HG03442 (cell line): Measurements from ENCODE around the gene TUT1.
"Not testable (repeated sequence)": the region's sequence is repeated elsewhere in the genome, so short reads cannot be mapped to it uniquely, and the experiment has no call there.

Source experiments
- ATAC-seq: cut with Tn5 transposase; IDR thresholded peaks from one replicate; pipeline ENCODE4 v1.9.1; 2021; ENCODE audit warnings: mild to moderate bottlenecking, moderate library complexity; ENCODE audit not compliant: unreplicated experiment

The TUT1 gene

DNA sequence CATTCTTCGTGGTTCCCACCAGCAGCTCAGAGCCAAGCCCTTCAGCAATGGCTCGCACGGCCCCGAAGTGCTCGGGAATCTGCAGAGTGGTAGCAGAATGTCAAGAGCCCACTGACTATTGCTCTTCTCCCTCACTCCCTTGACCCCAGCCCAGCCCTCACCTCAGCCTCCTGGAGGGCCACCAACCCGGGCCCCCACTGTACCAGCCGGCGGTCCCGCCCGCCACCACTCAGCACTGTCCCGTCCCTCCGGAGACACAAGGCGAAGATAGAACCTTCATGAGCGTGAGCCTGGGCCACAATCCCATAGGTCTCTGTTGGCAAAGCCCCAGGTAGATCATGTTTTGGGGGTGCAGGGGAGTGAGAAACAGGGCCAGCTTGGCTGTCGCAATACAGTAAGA, 14.6 kb upstream of the TUT1 start:
- no peak for ATAC-seq

DNA sequence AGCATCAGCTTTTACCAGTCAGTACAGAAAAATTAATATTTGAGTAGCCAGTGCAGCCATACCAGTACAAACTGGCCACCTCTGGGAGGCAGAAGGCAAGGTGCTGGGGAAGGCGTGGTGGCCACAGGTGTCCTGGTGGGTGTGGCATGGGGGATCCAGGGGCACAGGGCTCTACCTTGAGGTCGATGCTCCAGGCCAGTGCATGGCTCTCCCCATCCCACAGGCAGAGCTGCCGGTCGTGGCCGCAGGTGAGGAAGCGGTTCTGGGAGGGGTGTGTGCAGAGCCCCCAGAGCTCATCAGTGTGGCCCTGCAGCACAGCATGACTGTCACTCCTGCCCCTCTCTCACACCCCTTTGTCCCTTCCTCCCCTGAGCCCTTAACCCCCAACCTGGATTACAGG, 14.1 kb upstream of the TUT1 start:
- ATAC-seq = no peak

DNA sequence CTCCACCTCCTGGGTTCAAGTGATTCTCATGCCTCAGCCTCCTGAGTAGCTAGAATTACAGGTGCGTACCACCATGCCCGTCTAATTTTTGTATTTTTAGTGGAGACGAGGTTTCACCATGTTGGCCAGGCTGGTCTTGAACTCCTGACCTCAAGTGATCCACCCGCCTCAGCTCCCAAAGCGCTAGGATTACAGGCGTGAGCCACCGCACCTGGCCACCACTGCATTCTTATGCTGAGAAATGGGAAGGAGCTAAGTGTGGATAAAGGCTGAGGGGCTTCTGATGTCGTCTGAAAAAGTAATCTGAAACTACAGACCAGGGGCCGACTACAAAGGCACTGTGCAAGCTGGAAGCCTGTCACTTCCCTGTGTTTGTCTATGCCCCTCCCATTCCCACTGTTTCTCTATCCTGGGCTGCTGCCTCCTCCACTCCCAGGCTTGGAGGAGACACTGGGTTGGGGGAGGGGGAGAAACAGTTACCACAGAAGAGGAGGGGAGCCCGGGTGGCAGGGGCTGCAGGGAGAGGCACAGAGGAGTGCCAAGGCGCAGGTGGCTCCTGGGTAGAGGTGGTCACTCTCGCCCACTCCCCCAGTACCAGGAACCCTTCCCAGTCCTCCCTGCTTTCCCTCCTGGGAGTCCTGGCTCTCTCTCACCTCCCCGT, 13.3 kb upstream of the TUT1 start:
- no peak for ATAC-seq

DNA sequence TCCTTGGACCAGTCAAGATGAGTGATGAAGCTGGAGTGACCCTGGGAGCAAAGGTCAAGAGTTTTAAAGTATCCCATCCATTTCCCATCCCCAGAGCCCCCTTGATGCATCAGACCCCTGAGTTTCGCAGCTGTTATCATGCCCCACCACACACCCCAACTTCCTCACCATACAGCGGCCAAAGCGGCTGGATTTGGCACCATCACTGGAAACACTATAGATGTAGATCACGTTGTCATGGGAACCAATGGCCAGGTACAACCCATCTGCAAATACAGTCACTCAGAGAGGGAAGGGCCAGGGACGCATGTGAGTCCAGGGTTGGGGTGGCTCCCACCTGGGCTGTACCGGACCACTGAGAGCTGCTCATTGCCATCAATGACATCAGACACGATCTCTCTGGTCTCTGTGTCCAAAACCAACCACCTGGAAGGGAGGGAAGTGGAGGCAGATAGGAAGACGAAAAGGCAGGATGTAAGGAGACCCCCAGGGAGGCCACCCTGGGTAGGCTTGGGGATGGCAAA, 12.5 kb upstream of the TUT1 start:
- ATAC-seq = no peak

DNA sequence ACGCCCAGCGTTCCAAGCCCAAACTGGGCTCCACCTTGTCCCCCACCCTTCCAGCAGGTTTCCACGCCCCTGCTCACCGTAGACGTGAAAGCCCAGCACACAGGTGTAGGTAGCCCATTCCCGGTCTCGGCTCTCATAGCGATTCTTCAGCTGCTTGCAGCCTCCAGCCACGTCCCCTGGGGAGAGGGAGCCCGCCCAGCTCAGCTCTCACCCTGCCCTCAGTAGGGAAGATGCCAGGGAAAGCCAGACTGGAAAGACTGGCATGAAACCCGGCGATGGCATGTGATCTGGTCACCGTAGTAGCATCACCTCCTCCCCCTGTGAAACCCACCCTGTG, 11.7 kb upstream of the TUT1 start:
- ATAC-seq = no peak

DNA sequence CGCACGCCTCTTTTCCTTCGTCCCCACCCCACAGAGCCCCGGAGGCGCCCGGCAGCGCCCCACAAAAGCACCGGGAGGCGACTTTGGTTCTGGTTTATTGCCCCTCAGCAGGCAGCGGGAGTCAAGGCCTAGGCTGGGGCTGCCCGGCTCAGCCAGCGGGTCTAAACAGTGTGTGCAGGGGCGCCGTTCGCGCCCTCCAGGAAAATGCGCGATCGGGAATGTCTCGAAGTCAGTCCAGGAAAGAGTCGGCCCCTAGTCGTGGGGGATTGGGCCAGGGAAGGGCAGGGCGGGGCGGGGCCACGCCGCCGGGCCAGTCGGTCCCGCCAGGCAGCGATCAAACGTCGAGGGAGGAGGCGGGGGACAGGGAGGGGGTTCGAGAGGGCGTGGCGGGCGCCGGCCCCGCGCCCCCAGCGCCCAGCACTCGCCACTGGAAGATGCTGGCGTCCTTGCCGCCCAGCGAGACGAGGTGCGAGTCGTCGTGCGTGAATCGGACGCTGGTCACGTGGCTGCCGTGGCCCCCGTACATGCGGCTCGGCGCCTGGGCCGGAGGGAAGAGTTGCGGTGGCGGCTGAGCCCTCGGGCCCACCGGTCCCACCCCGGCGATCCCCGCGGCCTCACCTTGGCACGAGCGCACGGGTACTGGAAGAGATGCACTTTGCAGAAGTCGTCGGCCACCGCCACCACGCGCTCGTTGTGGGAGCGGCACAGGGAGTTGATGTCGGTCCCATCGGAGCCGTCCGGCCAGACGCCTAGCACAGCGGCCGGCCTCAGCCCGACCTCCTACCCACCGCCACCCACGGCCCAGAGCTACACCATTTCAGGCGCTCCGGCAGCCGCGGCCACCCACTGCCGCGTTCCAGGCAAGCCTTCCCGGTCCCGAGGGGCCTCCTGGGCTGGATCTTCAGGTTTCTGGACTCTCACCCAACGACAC, 11.1 kb upstream of the TUT1 start:
- ATAC-seq = no peak

DNA sequence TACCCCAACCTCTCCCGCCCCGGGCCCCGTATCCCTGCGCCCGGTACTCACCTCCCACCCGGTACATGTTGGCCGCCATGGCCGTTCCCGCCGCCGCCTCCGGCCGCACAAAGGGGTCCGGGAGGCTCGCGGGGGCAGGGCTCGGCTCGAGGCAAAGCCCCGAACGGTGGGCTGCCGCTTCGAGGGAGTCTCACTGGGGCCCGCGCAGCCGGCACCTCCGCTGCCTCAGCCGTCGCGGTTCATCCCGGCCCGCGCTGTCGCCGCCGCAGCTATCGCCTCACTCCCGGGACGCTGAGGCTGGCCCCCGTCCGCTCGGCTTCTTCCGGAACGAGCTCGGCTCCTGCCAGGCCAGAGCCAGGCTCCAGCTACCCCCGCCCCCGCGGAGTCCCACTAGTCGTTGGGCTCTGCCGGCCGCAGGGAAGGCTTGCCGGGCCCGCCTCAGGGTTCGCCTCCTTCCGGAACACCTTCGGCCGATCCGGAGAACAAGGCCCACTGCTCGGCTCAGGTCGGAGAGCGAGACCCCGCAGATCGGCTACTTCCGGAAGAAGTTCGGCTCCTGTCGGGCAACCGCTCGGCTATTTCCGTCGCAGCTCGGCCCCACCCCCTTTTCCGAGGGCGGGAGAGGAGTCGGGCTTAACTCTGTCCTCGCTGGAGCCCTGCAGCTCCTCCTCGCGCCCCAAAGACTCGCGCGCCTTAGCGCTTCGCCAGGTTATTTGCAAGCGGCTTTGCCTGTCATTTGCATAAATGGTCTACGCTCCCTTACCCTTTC, 10.2 kb upstream of the TUT1 start, which contains the start of gene MTA2:
TSS of gene MTA2 (minus strand) at position 494 of the 769 bp plus-strand sequence. CDS start at position 79, 415 bp downstream.
- peak; percentile 73 for ATAC-seq

DNA sequence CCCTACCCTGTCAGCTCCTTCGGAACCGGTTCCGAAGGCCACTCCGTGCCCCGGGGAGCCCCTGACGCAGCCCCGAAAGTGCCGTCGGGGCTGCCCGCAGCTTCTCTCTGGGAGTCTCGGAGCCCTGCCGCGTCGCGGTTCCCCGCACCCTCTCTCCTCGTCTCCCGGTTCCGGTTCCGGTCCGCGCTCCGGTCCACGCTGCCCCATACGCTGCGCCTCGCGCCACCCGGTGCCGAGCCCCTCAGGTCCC, 9.7 kb upstream of the TUT1 start:
- ATAC-seq = peak; percentile 6

DNA sequence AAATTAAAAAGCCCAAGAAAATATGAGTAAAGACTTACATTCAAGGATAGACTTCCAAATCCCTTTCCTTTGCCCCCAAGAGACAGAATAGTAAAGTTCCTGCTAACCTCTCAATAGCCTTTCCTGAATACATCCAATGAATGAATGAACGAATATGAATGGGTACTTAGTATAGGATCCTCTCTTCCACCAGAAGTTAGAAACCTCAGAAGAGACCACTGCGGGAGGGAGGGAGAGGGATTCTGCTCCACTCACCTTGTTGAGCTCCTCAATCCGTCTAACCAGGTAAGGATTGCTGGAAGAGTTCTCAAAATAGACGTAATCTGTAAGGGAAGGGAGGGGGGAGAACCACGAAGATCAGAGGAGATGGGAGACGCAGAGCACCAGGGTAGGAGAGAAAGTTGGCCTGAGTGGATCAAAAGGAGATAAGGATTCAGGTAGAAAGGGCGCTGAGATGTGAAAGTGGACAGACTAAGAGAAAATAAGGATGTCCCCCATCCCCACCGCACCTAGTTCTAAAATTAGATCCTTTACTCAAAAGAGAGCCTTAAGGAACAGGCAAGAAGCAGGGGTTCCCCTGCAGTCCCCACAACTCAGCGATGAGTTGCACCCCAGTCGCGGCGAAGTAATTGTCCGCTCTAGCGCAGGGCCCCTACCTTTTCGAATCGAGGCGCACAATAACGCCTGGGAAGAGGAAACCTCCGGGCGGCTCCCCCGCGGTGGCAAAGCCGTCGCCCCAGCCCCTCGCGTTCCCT, 9.2 kb upstream of the TUT1 start:
- no peak for ATAC-seq

DNA sequence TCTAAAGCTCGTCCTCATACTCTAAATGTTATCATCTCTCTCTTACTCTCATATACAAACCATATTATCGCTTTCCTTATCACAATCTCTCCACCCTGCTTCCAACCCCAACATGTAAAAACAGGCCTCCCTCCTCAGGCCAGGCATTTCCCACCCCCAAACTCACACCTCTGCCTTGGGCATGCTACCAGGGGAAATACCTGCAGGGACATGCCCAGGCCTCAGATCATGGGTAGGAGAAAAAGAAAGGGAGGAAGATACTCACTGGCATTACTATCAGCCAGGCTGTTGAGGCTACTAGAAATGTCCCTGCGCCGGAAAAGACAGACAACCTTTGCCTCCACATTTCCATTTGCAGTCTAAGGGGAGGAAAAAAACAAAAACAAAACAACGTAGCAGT, 8.6 kb upstream of the TUT1 start:
- ATAC-seq = no peak

DNA sequence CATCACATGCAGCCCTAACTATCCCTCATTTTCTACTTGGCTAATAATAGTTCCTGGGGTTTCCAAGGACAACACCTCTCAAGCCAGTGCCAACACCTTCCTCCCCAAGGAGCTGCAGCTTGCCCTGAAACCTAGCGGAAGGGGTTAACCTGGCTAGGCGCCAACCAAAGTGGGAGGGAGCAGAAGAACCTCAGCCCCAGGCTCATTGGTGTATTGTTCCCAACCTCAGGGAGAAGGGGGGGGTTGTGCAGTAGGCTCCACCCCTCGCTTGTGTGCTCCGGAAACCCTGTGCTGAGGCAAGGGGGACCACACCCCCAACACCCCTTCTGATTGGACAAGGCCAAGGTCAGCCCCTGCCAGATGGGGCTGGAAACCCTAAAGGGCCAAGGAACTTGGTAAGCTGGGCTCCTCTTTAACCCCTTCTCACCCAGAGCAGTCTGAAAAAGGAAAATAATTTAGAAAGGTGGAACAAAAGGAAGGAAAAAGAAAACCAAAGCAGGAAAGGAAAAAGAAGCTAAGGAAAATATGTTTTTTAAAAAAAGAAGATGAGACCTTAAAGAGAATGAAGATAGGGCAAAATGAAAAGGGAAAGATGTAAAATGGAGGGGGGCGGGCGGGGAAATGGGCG, 7.9 kb upstream of the TUT1 start:
- peak; percentile 49 for ATAC-seq

DNA sequence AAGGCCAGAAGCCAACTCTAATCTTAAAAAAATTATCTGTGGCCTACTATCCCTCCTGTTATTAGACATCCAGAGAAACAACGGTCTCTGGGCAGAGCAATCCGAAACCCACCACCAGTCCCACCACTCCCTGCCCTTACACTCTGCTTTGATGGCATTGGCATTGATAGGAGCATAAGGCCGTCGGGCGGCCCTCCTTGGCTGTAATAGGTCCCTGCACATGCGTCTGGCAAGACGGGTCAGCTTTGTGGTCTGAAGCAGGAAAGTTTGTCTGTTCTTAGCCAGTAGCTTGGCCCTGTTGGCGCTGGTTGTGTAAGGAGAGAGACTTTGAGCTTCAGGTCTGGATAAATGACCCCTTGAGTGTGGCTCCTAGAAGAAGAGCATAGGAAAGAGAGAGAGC, 3.8 kb upstream of the TUT1 start:
- ATAC-seq = no peak

DNA sequence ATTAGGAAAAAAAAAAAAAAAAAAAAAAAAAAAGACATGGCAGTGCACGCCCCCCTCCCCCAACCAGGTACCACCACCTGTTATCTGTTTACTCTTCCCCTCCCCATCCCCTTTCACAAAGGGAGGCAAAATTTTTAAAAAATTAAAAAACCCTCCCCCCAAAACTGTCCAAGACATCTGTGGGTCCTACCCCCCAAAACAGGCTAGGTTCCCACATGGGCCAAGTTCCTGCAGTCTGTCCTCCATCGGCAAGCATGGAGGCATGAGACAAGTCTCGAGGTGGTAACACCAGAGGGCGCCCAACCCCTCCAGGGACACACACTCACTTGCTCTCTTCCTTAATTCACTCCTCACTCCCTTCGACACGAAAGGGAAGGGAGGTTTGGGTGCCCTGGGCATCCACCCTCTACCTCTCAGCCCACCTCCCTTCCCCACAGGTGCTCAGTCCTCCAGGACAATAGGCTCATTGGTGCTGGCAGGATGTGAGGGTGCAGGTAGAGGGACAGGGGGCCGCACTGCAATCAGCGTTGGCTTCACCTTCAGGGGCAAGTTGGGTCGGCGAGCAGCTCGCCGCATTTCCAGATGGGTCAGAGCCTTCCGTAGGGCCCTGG, 2.2 kb upstream of the TUT1 start:
- ATAC-seq = no peak

DNA sequence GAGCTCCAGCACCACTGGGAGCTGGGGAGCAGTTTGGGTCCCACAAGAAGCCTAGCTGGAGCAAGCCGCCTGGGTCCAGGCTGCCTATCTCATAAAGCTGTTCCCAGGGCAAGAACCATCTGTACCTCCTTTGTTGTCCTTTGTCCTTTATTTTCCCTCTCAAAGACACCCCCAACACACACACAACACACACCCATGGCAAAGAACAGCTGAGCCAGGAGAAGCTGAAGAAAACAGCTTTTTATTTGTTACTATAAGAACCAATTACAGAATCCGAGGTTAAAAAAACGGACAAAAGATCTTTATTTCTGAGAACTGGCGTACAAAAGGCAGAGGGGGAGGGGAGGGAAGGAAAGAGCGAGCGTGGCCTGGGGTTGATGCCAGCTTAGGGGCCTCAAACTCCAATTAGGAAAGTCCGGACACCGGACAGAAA, 1.7 kb upstream of the TUT1 start:
- no peak for ATAC-seq

DNA sequence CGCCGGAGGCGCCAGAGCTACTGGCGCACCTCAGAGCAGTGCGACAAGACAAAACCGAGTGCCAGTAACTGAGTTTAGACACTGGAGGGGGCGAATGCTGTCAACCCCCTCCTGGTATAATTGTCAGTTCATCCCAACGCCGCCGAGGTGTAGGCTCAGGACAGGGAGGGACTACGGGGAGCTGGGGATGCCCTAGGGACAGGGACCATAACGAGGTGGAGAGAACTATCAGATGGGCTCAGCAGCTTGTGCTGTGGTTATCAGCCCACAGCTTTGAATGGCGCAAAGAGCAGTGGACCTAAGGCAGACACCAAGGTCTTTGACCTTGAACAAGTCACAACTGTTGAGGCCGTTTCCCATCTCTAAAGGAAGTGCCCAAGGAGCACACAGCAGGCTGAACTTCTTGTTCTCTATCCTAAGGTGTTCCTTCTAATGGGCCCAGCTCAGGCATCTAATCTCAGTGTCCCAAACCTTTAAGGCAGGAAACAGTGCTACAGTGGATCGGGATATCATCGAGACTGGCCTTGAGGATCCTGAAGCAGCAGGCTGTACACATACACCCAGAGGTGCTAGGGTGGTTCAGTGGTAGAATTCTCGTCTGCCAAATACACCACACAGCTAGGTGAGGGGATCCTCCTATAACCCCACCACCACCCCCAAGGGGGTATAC, 958 bp upstream of the TUT1 start:
- ATAC-seq = peak; percentile 4

DNA sequence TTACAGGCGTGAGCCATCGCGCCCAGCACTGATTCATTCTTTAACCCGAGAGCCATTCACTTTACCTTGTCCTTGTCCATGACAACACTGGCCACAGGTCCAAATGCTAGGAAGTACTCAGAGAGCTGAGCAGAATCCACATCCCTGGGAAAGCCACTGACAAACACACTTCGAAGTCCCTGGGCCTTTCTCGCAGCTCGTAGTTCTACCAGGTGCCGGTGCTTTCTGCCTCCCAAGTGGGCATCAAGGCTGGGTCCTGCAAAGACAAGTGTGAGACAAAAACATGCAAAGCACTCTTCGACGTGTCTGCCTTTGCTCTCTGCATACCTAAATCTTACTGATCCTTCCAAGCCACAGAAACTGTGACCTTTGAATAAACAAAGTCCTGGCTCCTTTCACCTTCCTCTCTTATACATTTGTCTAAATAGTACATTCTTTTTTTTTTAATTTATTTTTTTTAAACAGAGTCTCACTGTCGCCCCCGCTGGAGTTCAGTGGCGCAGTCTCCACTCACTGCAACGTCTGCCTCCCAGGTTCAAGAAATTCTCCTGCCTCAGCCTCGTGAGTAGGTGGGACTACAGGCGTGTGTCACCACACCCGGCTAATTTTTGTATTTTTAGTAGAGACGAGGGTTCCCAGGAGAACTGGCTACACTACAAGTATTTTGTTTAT, 2.2 kb downstream of the TUT1 start:
- ATAC-seq = no peak

DNA sequence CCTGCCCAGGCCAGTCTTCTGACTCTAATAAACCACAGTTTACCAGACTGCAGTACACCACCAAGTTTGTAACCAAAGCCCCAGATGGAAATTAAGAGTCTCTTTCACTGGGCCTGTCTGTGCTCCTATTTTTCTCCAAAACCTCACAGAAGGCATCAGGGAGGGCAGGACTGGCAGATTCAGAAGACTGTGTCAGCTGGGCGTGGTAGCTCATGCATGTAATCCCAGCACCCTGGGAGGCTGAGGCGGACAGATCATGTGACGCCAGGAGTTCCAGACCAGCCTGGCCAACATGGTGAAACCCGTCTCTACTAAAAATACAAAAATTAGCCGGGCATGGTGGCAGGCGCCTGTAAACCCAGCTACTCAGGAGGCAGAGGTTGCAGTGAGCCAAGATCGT, 6.0 kb downstream of the TUT1 start:
- not testable (repeated sequence) for ATAC-seq

DNA sequence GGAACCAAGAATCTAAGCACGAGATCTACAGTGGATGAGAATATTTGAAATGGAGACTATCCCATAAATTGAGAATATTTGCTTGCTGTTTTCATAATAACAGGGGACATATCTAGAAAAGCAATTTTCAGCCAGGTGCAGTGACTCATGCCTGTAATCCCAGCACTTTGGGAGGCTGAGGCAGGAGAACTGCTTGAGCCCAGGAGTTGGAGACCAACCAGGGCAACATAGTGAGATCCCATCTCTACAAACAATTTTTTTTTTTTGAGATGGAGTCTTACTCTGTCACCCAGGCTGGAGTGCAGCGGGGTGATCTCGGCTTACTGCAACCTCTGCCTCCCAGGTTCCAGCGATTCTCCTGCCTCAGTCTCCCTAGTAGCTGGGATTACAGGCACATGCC, 9.6 kb downstream of the TUT1 start:
- not testable (repeated sequence) for ATAC-seq
